Omental fat pad (tissue), 4 donors: Measurements from ENCODE around the gene HNRNPD. TPM values are rescaled to one million over a fixed set of nuclear protein-coding genes. Genes with fewer than 3 reads are reported as not detected.
A peak's percentile ranks its signal among the peaks of the same experiment; 100 is the strongest.

Experiments used
- ATAC-seq: fragments of 150-250 bp; one replicate; pipeline ENCODE4 v1.9.1; 2016; ENCODE audit warnings: mild to moderate bottlenecking, moderate library complexity; ENCODE audit not compliant: low FRiP score
- DNase-seq: peaks from one replicate; pipeline ENCODE4 v3.0.0-alpha.2; 2019; ENCODE audit warnings: low spot score
- total RNA-seq, 4 donors: library from RNA; depleted of rRNA; stranded (reverse); fragments of >200 nt; gene quantifications; one replicate each; pipeline ENCODE4 v1.1.0, GENCODE V29; 2016
- TF ChIP-seq, protein P1 (sequence below), 3 donors: fragments of 450-650 bp; IDR thresholded peaks; one replicate each; pipeline ENCODE4 v1.5.1; 2016 to 2017; ENCODE audit warnings: antibody characterized with exemption in 3 of 3, mild to moderate bottlenecking in 3 of 3, moderate library complexity in 2 of 3

The HNRNPD gene
- total RNA-seq, 4 donors from 2014 or later: 69.2 to 108 (median 86.1) TPM

- no peak for ATAC-seq
- DNase-seq: no peak
- TF ChIP-seq, protein P1, sequence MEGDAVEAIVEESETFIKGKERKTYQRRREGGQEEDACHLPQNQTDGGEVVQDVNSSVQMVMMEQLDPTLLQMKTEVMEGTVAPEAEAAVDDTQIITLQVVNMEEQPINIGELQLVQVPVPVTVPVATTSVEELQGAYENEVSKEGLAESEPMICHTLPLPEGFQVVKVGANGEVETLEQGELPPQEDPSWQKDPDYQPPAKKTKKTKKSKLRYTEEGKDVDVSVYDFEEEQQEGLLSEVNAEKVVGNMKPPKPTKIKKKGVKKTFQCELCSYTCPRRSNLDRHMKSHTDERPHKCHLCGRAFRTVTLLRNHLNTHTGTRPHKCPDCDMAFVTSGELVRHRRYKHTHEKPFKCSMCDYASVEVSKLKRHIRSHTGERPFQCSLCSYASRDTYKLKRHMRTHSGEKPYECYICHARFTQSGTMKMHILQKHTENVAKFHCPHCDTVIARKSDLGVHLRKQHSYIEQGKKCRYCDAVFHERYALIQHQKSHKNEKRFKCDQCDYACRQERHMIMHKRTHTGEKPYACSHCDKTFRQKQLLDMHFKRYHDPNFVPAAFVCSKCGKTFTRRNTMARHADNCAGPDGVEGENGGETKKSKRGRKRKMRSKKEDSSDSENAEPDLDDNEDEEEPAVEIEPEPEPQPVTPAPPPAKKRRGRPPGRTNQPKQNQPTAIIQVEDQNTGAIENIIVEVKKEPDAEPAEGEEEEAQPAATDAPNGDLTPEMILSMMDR (IDR thresholded peaks at IDR 0.05): no peak
Observed at GRCh38 chr4:82382751-82383150, 9.0 kb upstream of the HNRNPD start.

DNA sequence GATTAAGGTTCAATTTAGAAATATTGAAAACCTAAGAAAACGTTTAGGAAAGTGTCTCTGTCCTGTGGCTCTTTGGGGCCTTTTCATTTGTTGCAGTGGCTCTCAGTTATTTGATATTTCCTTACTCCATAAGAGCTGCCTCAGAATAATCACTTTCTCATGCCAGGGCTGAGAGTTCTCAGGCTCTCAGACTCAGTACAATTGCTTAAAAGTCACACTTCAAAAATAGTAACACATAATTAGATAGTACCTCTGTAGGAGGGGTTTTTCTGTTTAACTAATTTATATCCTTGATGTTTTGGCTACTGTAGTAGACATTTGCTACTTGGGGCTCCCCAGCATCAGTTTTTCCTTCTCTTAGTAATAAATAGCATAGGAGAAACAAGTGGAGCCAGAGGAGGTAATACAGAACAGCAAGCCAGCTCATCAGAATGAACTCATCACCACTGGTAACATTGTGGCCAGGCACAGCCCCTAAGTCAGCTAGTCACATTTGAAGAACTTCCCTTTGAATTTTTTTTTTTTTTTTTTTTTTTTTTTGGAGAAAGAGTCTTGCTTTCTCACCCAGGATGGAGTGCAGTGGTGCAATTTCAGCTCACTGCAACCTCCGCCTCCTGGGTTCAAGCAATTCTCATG is 8.0 kb upstream of the HNRNPD start:
- no peak for ATAC-seq
- TF ChIP-seq, protein P1 (IDR thresholded peaks at IDR 0.05): no peak
- no peak for DNase-seq

- ATAC-seq (no peak), DNase-seq (no peak)
- TF ChIP-seq, protein P1 (IDR thresholded peaks at IDR 0.05): no peak
Observed at GRCh38 chr4:82381235-82381634, 7.4 kb upstream of the HNRNPD start.

- no peak for ATAC-seq
- TF ChIP-seq, protein P1 (IDR thresholded peaks at IDR 0.05): no peak
- no peak for DNase-seq
Observed at GRCh38 chr4:82380831-82381230, 7.0 kb upstream of the HNRNPD start.

GRCh38 chr4:82380344-82380743 is 6.6 kb upstream of the HNRNPD start:
- no peak for ATAC-seq
- TF ChIP-seq, protein P1 (IDR thresholded peaks at IDR 0.05): no peak
- DNase-seq: no peak

DNA sequence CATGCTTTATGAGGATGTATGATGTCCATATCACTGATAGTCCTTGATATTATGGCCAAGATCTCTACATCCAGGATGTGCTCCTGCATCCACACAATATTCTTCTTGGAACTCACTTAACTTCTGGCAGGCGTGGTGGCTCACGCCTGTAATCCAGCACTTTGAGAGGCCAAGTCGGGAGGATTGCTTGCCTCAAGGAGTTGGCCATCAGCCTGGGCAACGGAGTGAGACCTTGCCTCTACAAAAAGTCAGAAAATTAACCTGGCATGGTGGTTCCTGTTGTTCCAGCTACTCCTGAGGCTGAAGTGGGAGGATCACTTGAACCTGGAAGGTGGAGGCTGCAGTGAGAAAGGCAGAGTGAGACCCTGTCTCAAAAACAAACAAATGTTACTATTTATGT is 2.3 kb upstream of the HNRNPD start:
- no peak for ATAC-seq

GRCh38 chr4:82373486-82373815 is 340 bp downstream of the HNRNPD start:
- ATAC-seq (peak; percentile 9), DNase-seq (peak; percentile 30)
- TF ChIP-seq, protein P1 (IDR thresholded peaks at IDR 0.05): no peak

More for the DNA sequence above, 2.3 kb upstream of the HNRNPD start:
- TF ChIP-seq, protein P1 (IDR thresholded peaks at IDR 0.05): no peak
- DNase-seq: no peak
